GM18870 (cell line): ENCODE measurements around the gene B4GALT1.
"Not testable (repeated sequence)": the region's sequence is repeated elsewhere in the genome, so short reads cannot be mapped to it uniquely, and the experiment has no call there.

Source experiments
- ATAC-seq: cut with Tn5 transposase; IDR thresholded peaks from one replicate; pipeline ENCODE4 v1.9.1; 2021; ENCODE audit warnings: moderate library complexity; ENCODE audit not compliant: unreplicated experiment

Gene B4GALT1

GRCh38 chr9:33163433-33164137 lies 3.6 kb downstream of the B4GALT1 start:
- ATAC-seq: no peak

- ATAC-seq: no peak
Observed at GRCh38 chr9:33162721-33163311, 4.3 kb downstream of the B4GALT1 start.

- no peak for ATAC-seq
Observed at GRCh38 chr9:33161589-33162132, 5.5 kb downstream of the B4GALT1 start.

GRCh38 chr9:33161011-33161588 lies 6.0 kb downstream of the B4GALT1 start:
- ATAC-seq: no peak

- ATAC-seq: not testable (repeated sequence)
Observed at GRCh38 chr9:33160446-33160845, 6.7 kb downstream of the B4GALT1 start.

- peak; percentile 40 for ATAC-seq
Observed at GRCh38 chr9:33159777-33160127, 7.4 kb downstream of the B4GALT1 start.

GRCh38 chr9:33158843-33159776 lies 8.0 kb downstream of the B4GALT1 start:
- no peak for ATAC-seq

- ATAC-seq: no peak
Observed at GRCh38 chr9:33157960-33158842, 8.9 kb downstream of the B4GALT1 start.

GRCh38 chr9:33155393-33155792 lies 11.7 kb downstream of the B4GALT1 start:
- no peak for ATAC-seq

- ATAC-seq: no peak
Observed at GRCh38 chr9:33154371-33154770, 12.8 kb downstream of the B4GALT1 start.

- peak; percentile 35 for ATAC-seq
Observed at GRCh38 chr9:33153666-33154065, 13.5 kb downstream of the B4GALT1 start.

GRCh38 chr9:33153001-33153400 lies 14.1 kb downstream of the B4GALT1 start:
- ATAC-seq: no peak

- ATAC-seq: no peak
Observed at GRCh38 chr9:33151601-33152000, 15.5 kb downstream of the B4GALT1 start.

GRCh38 chr9:33151007-33151557 lies 16.1 kb downstream of the B4GALT1 start:
- ATAC-seq: no peak

- ATAC-seq: no peak
Observed at GRCh38 chr9:33148367-33149014, 18.6 kb downstream of the B4GALT1 start.

GRCh38 chr9:33147416-33148169 lies 19.5 kb downstream of the B4GALT1 start:
- ATAC-seq: no peak

GRCh38 chr9:33146298-33146697 lies 20.8 kb downstream of the B4GALT1 start:
- ATAC-seq: no peak

GRCh38 chr9:33144551-33144950 lies 22.6 kb downstream of the B4GALT1 start:
- ATAC-seq: no peak

- ATAC-seq: no peak
Observed at GRCh38 chr9:33143241-33143661, 23.9 kb downstream of the B4GALT1 start.
